ENCODE data around the gene EDA. TPM values are rescaled to one million over a fixed set of nuclear protein-coding genes. Genes with fewer than 3 reads are reported as not detected.

The EDA gene
- total RNA-seq, 1 donor from 2014 or later = not detected

- no peak for TF ChIP-seq CTCF (IDR thresholded peaks at IDR 0.05)
- Mint-ChIP-seq H3K27ac (ENCODE audit: unreplicated experiment) (no peak overlapping the region), H3K4me3 (ENCODE audit: unreplicated experiment) (peak overlapping the region; percentile 50), H3K36me3 (ENCODE audit: unreplicated experiment) (no peaks in the 10 kb centered on the region), H3K27me3 (ENCODE audit: unreplicated experiment) (peaks cover 6% of the 10 kb centered on the region), H3K4me1 (ENCODE audit: unreplicated experiment) (no peaks in the 10 kb centered on the region), H3K9me3 (ENCODE audit: unreplicated experiment) (no peaks in the 10 kb centered on the region)
- DNase-seq (ENCODE audit: extremely low spot score, unreplicated experiment) = no peak
Observed at GRCh38 chrX:69616457-69617203, 717 bp downstream of the EDA start.

- Mint-ChIP-seq H3K4me1 (ENCODE audit: unreplicated experiment) (no peaks in the 10 kb centered on the region), H3K36me3 (ENCODE audit: unreplicated experiment) (no peaks in the 10 kb centered on the region), H3K27me3 (ENCODE audit: unreplicated experiment) (peaks cover 6% of the 10 kb centered on the region), H3K4me3 (ENCODE audit: unreplicated experiment) (no peak overlapping the region), H3K27ac (ENCODE audit: unreplicated experiment) (no peak overlapping the region), H3K9me3 (ENCODE audit: unreplicated experiment) (peaks cover 10% of the 10 kb centered on the region)
- peak; percentile 42 for TF ChIP-seq CTCF (IDR thresholded peaks at IDR 0.05)
- no peak for DNase-seq (ENCODE audit: extremely low spot score, unreplicated experiment)
Observed at GRCh38 chrX:69618803-69619202, 2.9 kb downstream of the EDA start.

GRCh38 chrX:69626129-69626528, 10.2 kb downstream of the EDA start:
- DNase-seq (ENCODE audit: extremely low spot score, unreplicated experiment) = no peak
- Mint-ChIP-seq H3K4me1 (ENCODE audit: unreplicated experiment) (no peaks in the 10 kb centered on the region), H3K27me3 (ENCODE audit: unreplicated experiment) (no peaks in the 10 kb centered on the region), H3K9me3 (ENCODE audit: unreplicated experiment) (peaks cover 22% of the 10 kb centered on the region), H3K36me3 (ENCODE audit: unreplicated experiment) (no peaks in the 10 kb centered on the region), H3K4me3 (ENCODE audit: unreplicated experiment) (no peak overlapping the region), H3K27ac (ENCODE audit: unreplicated experiment) (no peak overlapping the region)
- no peak for TF ChIP-seq CTCF (IDR thresholded peaks at IDR 0.05)

GRCh38 chrX:69627744-69628143, 11.8 kb downstream of the EDA start:
- Mint-ChIP-seq H3K27me3 (ENCODE audit: unreplicated experiment) (no peaks in the 10 kb centered on the region), H3K4me1 (ENCODE audit: unreplicated experiment) (no peaks in the 10 kb centered on the region), H3K27ac (ENCODE audit: unreplicated experiment) (no peak overlapping the region), H3K9me3 (ENCODE audit: unreplicated experiment) (peaks cover 29% of the 10 kb centered on the region), H3K4me3 (ENCODE audit: unreplicated experiment) (no peak overlapping the region), H3K36me3 (ENCODE audit: unreplicated experiment) (no peaks in the 10 kb centered on the region)
- no peak for TF ChIP-seq CTCF (IDR thresholded peaks at IDR 0.05)
- no peak for DNase-seq (ENCODE audit: extremely low spot score, unreplicated experiment)

- no peak for TF ChIP-seq CTCF (IDR thresholded peaks at IDR 0.05)
- H3K36me3 Mint-ChIP-seq (ENCODE audit: unreplicated experiment) = no peaks in the 10 kb centered on the region
- no peaks in the 10 kb centered on the region for H3K27me3 Mint-ChIP-seq (ENCODE audit: unreplicated experiment)
- no peak overlapping the region for H3K27ac Mint-ChIP-seq (ENCODE audit: unreplicated experiment)
- H3K4me3 Mint-ChIP-seq (ENCODE audit: unreplicated experiment) = no peak overlapping the region
- DNase-seq (ENCODE audit: extremely low spot score, unreplicated experiment) = no peak
- peaks cover 6% of the 10 kb centered on the region for H3K9me3 Mint-ChIP-seq (ENCODE audit: unreplicated experiment)
- H3K4me1 Mint-ChIP-seq (ENCODE audit: unreplicated experiment) = no peaks in the 10 kb centered on the region
Observed at GRCh38 chrX:69630147-69630546, 14.2 kb downstream of the EDA start.
